Measurements from ENCODE around the gene CYP2A7. TPM values are rescaled to one million over a fixed set of nuclear protein-coding genes. Genes with fewer than 3 reads are reported as not detected.
"Not testable (repeated sequence)": the region's sequence is repeated elsewhere in the genome, so short reads cannot be mapped to it uniquely, and the experiment has no call there.

CYP2A7 gene
- total RNA-seq, 3 donors from 2014 or later (not counting 1 experiment from before 2014, with no cell fraction given), result not detected

DNA sequence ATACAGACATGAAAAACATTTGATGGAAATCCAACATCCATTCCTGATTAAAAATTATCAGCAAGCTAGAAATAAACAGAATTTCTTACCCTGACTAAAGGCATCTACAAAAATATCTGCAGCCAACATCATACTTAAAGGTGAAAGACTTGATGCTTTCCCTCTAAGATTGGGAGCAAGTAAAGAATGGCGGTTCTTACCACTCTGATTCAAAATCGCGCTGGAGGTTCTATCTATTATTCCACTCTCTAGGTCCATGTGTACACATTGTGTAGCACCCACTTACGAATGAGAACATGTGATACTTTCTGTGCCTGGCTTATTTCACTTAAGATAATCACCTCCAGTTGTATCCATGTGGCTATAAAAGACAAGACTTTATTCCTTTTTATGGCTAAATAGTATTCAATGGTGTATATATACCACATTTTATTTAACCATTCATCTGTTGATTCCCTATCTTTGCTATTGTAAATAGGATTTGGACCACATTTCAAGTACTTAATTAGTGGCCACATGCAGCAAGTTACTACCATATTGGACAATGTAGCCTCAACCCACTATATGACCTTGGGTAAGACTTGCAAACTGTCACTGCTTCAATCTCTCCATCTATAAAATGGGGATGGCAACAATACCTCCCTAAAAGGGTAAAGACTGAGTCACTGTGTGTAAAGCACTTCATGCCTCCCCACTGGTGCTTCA lies 38.4 kb upstream of the CYP2A7 start:
- peaks cover 7% of the 10 kb centered on the region for H3K36me3 Mint-ChIP-seq
- peaks cover 10% of the 10 kb centered on the region for H3K9me3 ChIP-seq (ENCODE audit: control insufficient read depth, insufficient read depth, low read length)
- intact Hi-C loops (cut with micrococcal nuclease), result no loop called here
- H3K9me3 Mint-ChIP-seq, result peaks cover 5 to 6% of the 10 kb centered on the region in 2 donors
- H3K27me3 Mint-ChIP-seq (ENCODE audit: low read depth in 2 of 2), result peaks cover 11 to 14% of the 10 kb centered on the region in 2 donors
- no peak overlapping the region for H3K27ac ChIP-seq (ENCODE audit: low read length)
- 90% methylated on average over 4 of the region's 4 CpGs for WGBS (ENCODE audit: insufficient coverage)
- no peaks in the 10 kb centered on the region for H3K27me3 ChIP-seq (ENCODE audit: control insufficient read depth, insufficient read depth, low read length)
- no peak overlapping the region for H3K4me3 Mint-ChIP-seq
- DNase-seq, result no peak
- H3K4me1 Mint-ChIP-seq, result no peaks in the 10 kb centered on the region
- H3K4me3 ChIP-seq (ENCODE audit: low read length), result no peak overlapping the region
- H3K36me3 ChIP-seq (ENCODE audit: control insufficient read depth, insufficient read depth, low read length), result no peaks in the 10 kb centered on the region
- ATAC-seq, result no peak
- TF ChIP-seq CTCF (IDR thresholded peaks at IDR 0.05), result no peak
- H3K27ac Mint-ChIP-seq, result no peak overlapping the region
- H3K4me1 ChIP-seq (ENCODE audit: control insufficient read depth, insufficient read depth, low read length), result no peaks in the 10 kb centered on the region

DNA sequence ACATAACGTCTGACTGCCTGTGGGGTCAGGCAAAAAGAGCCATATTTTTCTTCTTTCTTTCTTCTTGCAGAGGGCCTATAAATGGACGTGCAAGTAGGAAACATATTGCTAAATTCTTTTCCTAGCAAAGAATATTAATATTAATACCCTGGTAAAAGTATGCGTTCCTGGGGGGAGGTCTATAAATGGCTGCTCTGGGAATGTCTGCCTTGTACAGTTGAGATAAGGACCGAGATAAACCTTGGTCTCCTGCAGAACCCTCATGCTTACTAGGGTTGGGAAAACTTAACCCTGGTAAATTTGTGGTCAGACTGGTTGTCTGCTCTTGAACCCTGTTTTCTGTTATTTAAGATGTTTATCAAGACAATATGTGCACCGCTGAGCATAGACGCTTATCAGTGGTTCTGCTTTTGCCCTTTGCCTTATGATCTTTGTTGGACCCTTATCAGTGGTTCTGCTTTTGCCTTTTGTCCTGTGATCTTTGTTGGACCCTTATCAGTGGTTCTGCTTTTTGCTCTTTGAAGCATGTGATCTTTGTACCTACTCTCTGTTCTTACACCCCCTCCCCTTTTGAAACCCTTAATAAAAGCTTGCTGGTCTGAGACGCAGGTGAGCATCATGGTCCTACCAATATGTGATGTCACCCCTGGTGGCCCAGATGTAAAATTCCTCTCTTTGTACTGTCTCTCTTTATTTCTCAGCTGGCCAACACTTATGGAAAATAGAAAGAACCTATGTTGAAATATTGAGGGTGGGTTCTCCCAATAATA lies 37.7 kb upstream of the CYP2A7 start:
- peaks cover 15 to 19% of the 10 kb centered on the region in 2 donors for H3K27me3 Mint-ChIP-seq (ENCODE audit: low read depth in 2 of 2)
- H3K27ac ChIP-seq (ENCODE audit: low read length); ATAC-seq; H3K36me3 ChIP-seq (ENCODE audit: control insufficient read depth, insufficient read depth, low read length); H3K27ac Mint-ChIP-seq; H3K4me1 ChIP-seq (ENCODE audit: control insufficient read depth, insufficient read depth, low read length); H3K4me1 Mint-ChIP-seq; H3K27me3 ChIP-seq (ENCODE audit: control insufficient read depth, insufficient read depth, low read length); DNase-seq; intact Hi-C loops (cut with micrococcal nuclease); H3K9me3 Mint-ChIP-seq; H3K36me3 Mint-ChIP-seq; H3K4me3 Mint-ChIP-seq; H3K4me3 ChIP-seq (ENCODE audit: low read length): not testable (repeated sequence)
- H3K9me3 ChIP-seq (ENCODE audit: control insufficient read depth, insufficient read depth, low read length), result peaks cover 10% of the 10 kb centered on the region
- 96% methylated on average over 6 of the region's 7 CpGs for WGBS (ENCODE audit: insufficient coverage)

- peaks cover 22 to 30% of the 10 kb centered on the region in 2 donors for H3K27me3 Mint-ChIP-seq (ENCODE audit: low read depth in 2 of 2)
- intact Hi-C loops (cut with micrococcal nuclease); H3K36me3 Mint-ChIP-seq; H3K4me3 Mint-ChIP-seq; H3K27me3 ChIP-seq (ENCODE audit: control insufficient read depth, insufficient read depth, low read length); DNase-seq; H3K27ac ChIP-seq (ENCODE audit: low read length); H3K9me3 Mint-ChIP-seq; ATAC-seq; H3K36me3 ChIP-seq (ENCODE audit: control insufficient read depth, insufficient read depth, low read length); H3K4me1 Mint-ChIP-seq; H3K4me3 ChIP-seq (ENCODE audit: low read length); H3K27ac Mint-ChIP-seq; H3K4me1 ChIP-seq (ENCODE audit: control insufficient read depth, insufficient read depth, low read length): not testable (repeated sequence)
- H3K9me3 ChIP-seq (ENCODE audit: control insufficient read depth, insufficient read depth, low read length), result peaks cover 10% of the 10 kb centered on the region
- no CpG with 5 or more reads among the region's 2 CpGs for WGBS (ENCODE audit: insufficient coverage)
Observed at GRCh38 chr19:40918303-40918702, 36.3 kb upstream of the CYP2A7 start.

GRCh38 chr19:40908976-40909375 lies 26.9 kb upstream of the CYP2A7 start:
- no peak overlapping the region for H3K27ac ChIP-seq (ENCODE audit: low read length)
- intact Hi-C loops (cut with micrococcal nuclease), result no loop called here
- WGBS (ENCODE audit: insufficient coverage), result 57% methylated on average over 6 of the region's 6 CpGs
- no peaks in the 10 kb centered on the region for H3K27me3 ChIP-seq (ENCODE audit: control insufficient read depth, insufficient read depth, low read length)
- no peaks in the 10 kb centered on the region for H3K36me3 ChIP-seq (ENCODE audit: control insufficient read depth, insufficient read depth, low read length)
- ATAC-seq (peak in 1 of 3 donors; percentile 73), DNase-seq (peak in 1 of 2 donors; percentile 78)
- H3K4me3 ChIP-seq (ENCODE audit: low read length), result no peak overlapping the region
- peaks cover 18% of the 10 kb centered on the region for H3K4me1 ChIP-seq (ENCODE audit: control insufficient read depth, insufficient read depth, low read length)
- Mint-ChIP-seq H3K36me3 (no peaks in the 10 kb centered on the region), H3K27ac (peak overlapping the region; percentile 21 to 48), H3K4me3 (peak overlapping the region; percentile 75), H3K4me1 (peaks cover 17 to 19% of the 10 kb centered on the region in 2 donors), H3K9me3 (peaks cover 0 to 2% of the 10 kb centered on the region in 2 donors), H3K27me3 (ENCODE audit: low read depth in 2 of 2) (peaks cover 19 to 47% of the 10 kb centered on the region in 2 donors)
- no peaks in the 10 kb centered on the region for H3K9me3 ChIP-seq (ENCODE audit: control insufficient read depth, insufficient read depth, low read length)
- no peak for TF ChIP-seq CTCF (IDR thresholded peaks at IDR 0.05)

Measured in natural killer cell (primary cell).